ENCODE data around the gene ADD2.

Gene ADD2

GRCh38 chr2:70702711-70703395 is 65.1 kb downstream of the ADD2 start:
- TF ChIP-seq, protein P1, sequence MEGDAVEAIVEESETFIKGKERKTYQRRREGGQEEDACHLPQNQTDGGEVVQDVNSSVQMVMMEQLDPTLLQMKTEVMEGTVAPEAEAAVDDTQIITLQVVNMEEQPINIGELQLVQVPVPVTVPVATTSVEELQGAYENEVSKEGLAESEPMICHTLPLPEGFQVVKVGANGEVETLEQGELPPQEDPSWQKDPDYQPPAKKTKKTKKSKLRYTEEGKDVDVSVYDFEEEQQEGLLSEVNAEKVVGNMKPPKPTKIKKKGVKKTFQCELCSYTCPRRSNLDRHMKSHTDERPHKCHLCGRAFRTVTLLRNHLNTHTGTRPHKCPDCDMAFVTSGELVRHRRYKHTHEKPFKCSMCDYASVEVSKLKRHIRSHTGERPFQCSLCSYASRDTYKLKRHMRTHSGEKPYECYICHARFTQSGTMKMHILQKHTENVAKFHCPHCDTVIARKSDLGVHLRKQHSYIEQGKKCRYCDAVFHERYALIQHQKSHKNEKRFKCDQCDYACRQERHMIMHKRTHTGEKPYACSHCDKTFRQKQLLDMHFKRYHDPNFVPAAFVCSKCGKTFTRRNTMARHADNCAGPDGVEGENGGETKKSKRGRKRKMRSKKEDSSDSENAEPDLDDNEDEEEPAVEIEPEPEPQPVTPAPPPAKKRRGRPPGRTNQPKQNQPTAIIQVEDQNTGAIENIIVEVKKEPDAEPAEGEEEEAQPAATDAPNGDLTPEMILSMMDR (IDR thresholded peaks at IDR 0.05; ENCODE audit: low read depth, low read length): no peak
- no peak overlapping the region for H3K4me3 ChIP-seq (ENCODE audit: low read depth, low read length)

GRCh38 chr2:70698847-70699246 is 69.2 kb downstream of the ADD2 start:
- TF ChIP-seq, protein P1 (IDR thresholded peaks at IDR 0.05; ENCODE audit: low read depth, low read length): no peak

GRCh38 chr2:70697603-70698383 is 70.2 kb downstream of the ADD2 start:
- H3K4me3 ChIP-seq (ENCODE audit: low read depth, low read length): no peak overlapping the region
- TF ChIP-seq, protein P1 (IDR thresholded peaks at IDR 0.05; ENCODE audit: low read depth, low read length): no peak

More at GRCh38 chr2:70698847-70699246, 69.2 kb downstream of the ADD2 start:
- H3K4me3 ChIP-seq (ENCODE audit: low read depth, low read length): no peak overlapping the region

DNA sequence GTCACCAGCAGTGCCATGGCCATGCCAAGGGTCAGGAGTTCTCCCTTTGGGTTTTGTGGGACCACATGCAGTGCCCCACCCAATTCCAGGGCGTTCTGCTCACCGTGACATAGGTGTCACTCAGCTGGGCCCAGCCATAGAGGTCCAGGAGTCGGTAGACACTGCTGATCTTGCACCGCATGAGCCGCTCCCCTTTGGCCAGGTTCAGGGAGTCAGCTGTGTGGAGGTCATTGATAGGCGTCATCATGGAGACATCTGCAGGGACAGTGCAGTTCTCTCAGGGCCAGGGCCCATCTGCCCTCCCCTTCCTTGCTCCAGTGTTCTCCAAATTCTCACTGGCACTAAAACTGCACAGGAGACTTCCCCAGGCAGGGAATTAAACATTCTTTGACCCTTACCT is 71.9 kb downstream of the ADD2 start:
- TF ChIP-seq, protein P1 (IDR thresholded peaks at IDR 0.05; ENCODE audit: low read depth, low read length): no peak

GRCh38 chr2:70692256-70692655 is 75.7 kb downstream of the ADD2 start:
- TF ChIP-seq, protein P1 (IDR thresholded peaks at IDR 0.05; ENCODE audit: low read depth, low read length): no peak
- H3K4me3 ChIP-seq (ENCODE audit: low read depth, low read length): no peak overlapping the region

More for the DNA sequence above, 71.9 kb downstream of the ADD2 start:
- H3K4me3 ChIP-seq (ENCODE audit: low read depth, low read length): no peak overlapping the region

DNA sequence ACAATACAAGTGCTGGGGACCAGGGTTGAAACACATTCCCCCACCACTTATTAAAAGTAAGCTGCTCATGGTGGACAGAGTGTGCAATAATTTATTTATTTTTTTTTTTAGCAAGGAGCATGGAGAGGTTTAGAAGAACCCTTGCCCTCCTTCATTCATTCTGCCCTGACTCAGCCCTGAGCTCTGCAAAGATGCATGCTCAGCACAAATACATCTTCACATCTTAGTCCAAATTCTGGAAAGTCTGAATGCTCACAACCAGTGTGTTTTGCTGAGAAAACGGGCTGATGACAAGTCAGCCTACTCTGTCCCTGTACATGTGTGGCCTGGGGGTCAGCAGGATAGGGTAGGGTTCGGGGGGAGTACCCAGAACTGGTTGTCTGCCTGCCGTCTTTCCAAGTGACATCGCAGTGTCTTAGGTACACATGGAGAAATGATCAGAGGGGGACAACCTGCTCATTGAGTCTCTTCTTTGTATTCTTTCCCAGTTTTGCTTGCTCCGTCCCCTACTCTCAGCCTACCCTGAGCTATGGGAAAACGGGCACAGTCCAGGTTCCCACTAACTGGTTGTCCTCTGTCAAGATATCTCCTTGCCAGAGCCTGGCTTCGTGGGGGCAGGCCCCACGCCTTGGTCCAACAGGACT is 76.4 kb downstream of the ADD2 start:
- TF ChIP-seq, protein P1 (IDR thresholded peaks at IDR 0.05; ENCODE audit: low read depth, low read length): no peak
- H3K4me3 ChIP-seq (ENCODE audit: low read depth, low read length): no peak overlapping the region
